Measurements from ENCODE around the gene STXBP5.
A peak's percentile ranks its signal among the peaks of the same experiment; 100 is the strongest.

The STXBP5 gene

GRCh38 chr6:147179809-147180208, 24.4 kb upstream of the STXBP5 start:
- no peak for DNase-seq

- no peak for DNase-seq
Observed at GRCh38 chr6:147180926-147181325, 23.3 kb upstream of the STXBP5 start.

GRCh38 chr6:147184379-147184778, 19.8 kb upstream of the STXBP5 start:
- no peak for DNase-seq

- no peak for DNase-seq
Observed at GRCh38 chr6:147185216-147185615, 19.0 kb upstream of the STXBP5 start.

GRCh38 chr6:147190556-147190955, 13.7 kb upstream of the STXBP5 start:
- no peak for DNase-seq

GRCh38 chr6:147192278-147192911, 11.8 kb upstream of the STXBP5 start:
- no peak for DNase-seq

- no peak for DNase-seq
Observed at GRCh38 chr6:147194652-147195411, 9.4 kb upstream of the STXBP5 start.

GRCh38 chr6:147195510-147195909, 8.7 kb upstream of the STXBP5 start:
- no peak for DNase-seq

- DNase-seq, result no peak
Observed at GRCh38 chr6:147195987-147196386, 8.2 kb upstream of the STXBP5 start.

- DNase-seq, result no peak
Observed at GRCh38 chr6:147200711-147201110, 3.5 kb upstream of the STXBP5 start.

- peak; percentile 2 for DNase-seq
Observed at GRCh38 chr6:147201885-147202515, 2.2 kb upstream of the STXBP5 start.

GRCh38 chr6:147202516-147203310, 1.5 kb upstream of the STXBP5 start:
- DNase-seq, result peak; percentile 70

GRCh38 chr6:147203311-147204059, 732 bp upstream of the STXBP5 start:
- peak; percentile 62 for DNase-seq

- no peak for DNase-seq
Observed at GRCh38 chr6:147204843-147205311, 660 bp downstream of the STXBP5 start.

- DNase-seq, result no peak
Observed at GRCh38 chr6:147205690-147206600, 1.7 kb downstream of the STXBP5 start.

GRCh38 chr6:147207351-147207750, 3.1 kb downstream of the STXBP5 start:
- DNase-seq, result no peak

- DNase-seq, result no peak
Observed at GRCh38 chr6:147207837-147208754, 3.9 kb downstream of the STXBP5 start.

GRCh38 chr6:147209762-147210449, 5.7 kb downstream of the STXBP5 start:
- no peak for DNase-seq

- DNase-seq, result no peak
Observed at GRCh38 chr6:147211349-147211748, 7.1 kb downstream of the STXBP5 start.

Measured in activated effector memory CD4-positive, alpha-beta T cell treated with Interleukin-2 at 50 U/mL for 16 hours (primary cell).